GM06990 (cell line): ENCODE measurements around the gene CRYBG2.
A peak's percentile ranks its signal among the peaks of the same experiment; 100 is the strongest.

Source experiments
- DNase-seq: peaks from one replicate; pipeline ENCODE4 v3.0.0-alpha.2; 2011; ENCODE audit not compliant: insufficient read length; ENCODE audit errors: extremely low read depth
- H3K27me3 ChIP-seq: replicated peaks from 2 replicates; pipeline ENCODE4 v1.6.0; 2011; ENCODE audit warnings: low read length; ENCODE audit not compliant: control insufficient read depth, insufficient read depth
- H3K36me3 ChIP-seq: 2 replicates; pipeline ENCODE4 v1.5.1; 2011; ENCODE audit warnings: low read length; ENCODE audit not compliant: control insufficient read depth, insufficient read depth
- H3K4me3 ChIP-seq: replicated peaks from 2 replicates; pipeline ENCODE4 v1.5.1; 2011; ENCODE audit warnings: low read depth, mild to moderate bottlenecking, control low read depth, low read length
- TF ChIP-seq, protein P1 (sequence below): IDR thresholded peaks from 2 replicates; pipeline ENCODE4 v1.5.1; 2011; ENCODE audit warnings: low read length, control low read depth, mild to moderate bottlenecking, inconsistent platforms; ENCODE audit not compliant: insufficient read depth, poor library complexity, severe bottlenecking

Gene CRYBG2

DNA sequence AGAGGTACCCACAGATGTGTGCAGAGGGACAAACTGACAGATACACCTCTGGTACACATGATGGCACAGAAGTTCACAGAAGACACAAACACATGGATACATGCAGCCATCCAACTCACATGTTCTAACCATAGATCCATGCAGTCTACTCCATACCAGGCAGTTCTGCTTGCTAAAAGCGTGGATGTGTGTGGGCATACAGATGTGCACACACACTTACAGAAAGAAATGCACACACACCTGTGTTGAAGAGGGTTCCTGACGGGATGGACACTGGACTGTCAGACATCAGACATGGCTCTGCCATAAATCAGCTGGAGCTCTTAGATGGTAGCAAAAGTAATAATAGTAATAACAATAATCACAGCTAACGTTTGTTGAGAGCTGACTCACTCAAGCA is 29.4 kb downstream of the CRYBG2 start:
- Histone ChIP-seq H3K36me3 (peaks cover 21% of the 10 kb centered on the region), H3K4me3 (no peak overlapping the region), H3K27me3 (no peaks in the 10 kb centered on the region)
- DNase-seq: no peak
- TF ChIP-seq, protein P1, sequence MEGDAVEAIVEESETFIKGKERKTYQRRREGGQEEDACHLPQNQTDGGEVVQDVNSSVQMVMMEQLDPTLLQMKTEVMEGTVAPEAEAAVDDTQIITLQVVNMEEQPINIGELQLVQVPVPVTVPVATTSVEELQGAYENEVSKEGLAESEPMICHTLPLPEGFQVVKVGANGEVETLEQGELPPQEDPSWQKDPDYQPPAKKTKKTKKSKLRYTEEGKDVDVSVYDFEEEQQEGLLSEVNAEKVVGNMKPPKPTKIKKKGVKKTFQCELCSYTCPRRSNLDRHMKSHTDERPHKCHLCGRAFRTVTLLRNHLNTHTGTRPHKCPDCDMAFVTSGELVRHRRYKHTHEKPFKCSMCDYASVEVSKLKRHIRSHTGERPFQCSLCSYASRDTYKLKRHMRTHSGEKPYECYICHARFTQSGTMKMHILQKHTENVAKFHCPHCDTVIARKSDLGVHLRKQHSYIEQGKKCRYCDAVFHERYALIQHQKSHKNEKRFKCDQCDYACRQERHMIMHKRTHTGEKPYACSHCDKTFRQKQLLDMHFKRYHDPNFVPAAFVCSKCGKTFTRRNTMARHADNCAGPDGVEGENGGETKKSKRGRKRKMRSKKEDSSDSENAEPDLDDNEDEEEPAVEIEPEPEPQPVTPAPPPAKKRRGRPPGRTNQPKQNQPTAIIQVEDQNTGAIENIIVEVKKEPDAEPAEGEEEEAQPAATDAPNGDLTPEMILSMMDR: no peak

DNA sequence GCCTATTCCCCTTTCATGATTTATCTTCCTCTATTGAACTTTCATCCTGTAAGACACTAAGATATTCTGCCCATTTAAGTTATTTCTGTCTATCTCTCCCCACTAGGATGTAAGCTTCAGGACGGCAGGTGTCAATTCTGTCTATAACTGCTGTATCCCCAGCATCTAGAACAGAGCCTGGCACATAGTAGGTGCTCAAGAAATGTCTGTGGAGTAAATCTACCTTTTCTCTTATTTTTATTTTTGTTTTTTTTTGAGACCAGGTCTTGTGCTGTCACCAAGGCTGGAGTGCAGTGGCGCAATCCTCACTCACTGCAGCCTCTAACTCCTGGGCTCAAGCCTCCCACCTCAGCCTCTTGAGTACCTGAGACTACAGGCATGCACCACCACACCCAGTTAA is 30.5 kb downstream of the CRYBG2 start:
- H3K36me3 ChIP-seq: peaks cover 21% of the 10 kb centered on the region

DNA sequence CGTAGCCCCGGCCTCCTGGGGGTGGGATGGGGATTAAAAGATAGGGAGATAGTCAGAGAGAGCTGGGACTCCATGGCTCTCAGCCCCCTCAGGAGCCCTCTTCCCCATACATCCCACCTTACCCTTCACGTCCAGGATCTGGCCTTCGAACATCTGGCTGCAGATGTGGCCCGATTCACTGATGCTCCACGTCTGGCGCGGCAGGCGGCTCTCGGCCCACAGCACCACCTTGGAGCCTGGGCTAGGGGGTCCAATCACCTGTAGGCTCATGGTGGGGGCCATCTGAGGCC is 31.9 kb downstream of the CRYBG2 start:
- TF ChIP-seq, protein P1: no peak
- Histone ChIP-seq H3K36me3 (peaks cover 21% of the 10 kb centered on the region), H3K4me3 (no peak overlapping the region), H3K27me3 (no peaks in the 10 kb centered on the region)
- DNase-seq: no peak

More for the DNA sequence above, 30.5 kb downstream of the CRYBG2 start:
- no peaks in the 10 kb centered on the region for H3K27me3 ChIP-seq
- no peak for DNase-seq
- no peak overlapping the region for H3K4me3 ChIP-seq
- TF ChIP-seq, protein P1: no peak

DNA sequence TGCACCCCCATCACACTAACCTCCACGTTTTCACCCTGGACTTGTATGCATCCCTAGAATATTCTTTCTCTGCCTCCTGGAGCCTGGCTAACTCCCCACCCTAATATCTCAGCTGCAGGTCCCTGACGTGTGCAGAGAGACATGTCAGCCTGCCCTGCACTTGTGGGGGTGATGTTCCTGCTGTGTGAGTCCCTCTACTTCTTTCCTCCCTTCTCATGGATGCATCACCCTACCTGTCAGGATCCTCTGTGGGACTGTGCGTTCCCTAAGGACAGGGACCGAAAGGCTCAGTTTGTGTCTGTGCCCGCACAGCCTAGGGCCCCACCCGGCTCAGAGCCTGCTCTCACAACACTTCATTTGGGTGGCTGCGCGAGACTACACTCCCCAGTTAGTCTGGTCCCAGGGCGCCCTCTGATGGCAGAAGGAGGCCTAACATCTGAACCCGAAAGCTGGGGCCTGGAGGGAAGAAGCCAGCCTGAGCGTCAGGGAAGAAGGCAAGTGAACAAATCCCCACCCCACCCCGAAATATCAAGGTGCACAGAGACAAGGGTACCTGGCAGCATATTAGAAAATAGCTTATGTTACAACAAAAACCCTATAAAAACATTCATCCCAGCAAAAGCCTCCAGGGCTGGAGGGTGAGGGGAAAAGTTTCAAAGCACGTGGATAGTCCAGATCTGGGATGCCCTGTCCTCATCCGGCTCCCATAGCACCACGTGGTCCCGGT is 32.5 kb downstream of the CRYBG2 start:
- peak; percentile 74 for DNase-seq
- TF ChIP-seq, protein P1: peak; percentile 89
- H3K36me3 ChIP-seq: peaks cover 21% of the 10 kb centered on the region
- H3K27me3 ChIP-seq: no peaks in the 10 kb centered on the region
- H3K4me3 ChIP-seq: no peak overlapping the region

DNA sequence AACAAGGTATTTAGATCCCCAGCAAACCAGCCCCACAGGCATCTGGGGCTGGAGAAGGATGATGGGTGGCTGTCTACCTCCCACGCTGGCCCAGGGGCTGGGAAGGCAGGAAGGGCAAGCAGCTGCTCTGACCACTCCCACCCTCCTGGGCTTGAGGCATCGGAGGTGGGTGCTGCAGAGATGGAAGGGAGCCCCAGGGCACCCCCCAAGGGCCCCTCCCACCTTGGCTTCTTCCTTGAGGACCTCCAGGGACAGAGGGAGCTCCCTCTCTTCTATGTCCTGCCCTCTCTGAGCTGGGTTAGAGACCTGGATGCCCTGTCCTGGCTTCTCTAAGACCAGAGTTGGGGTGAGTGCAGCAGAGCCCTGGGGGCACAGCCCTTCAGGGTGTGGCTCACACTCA is 33.0 kb downstream of the CRYBG2 start:
- DNase-seq: no peak
- no peak overlapping the region for H3K4me3 ChIP-seq
- TF ChIP-seq, protein P1: no peak
- peaks cover 21% of the 10 kb centered on the region for H3K36me3 ChIP-seq
- no peaks in the 10 kb centered on the region for H3K27me3 ChIP-seq
